Astrocyte (in vitro differentiated cells and primary cell): Measurements from ENCODE around the gene ARL15. TPM values are rescaled to one million over a fixed set of nuclear protein-coding genes. Genes with fewer than 3 reads are reported as not detected.
A peak's percentile ranks its signal among the peaks of the same experiment; 100 is the strongest.

Source experiments
- DNase-seq: peaks from one replicate; pipeline ENCODE4 v3.0.0-alpha.2; 2010; ENCODE audit warnings: low read depth
- FAIRE-seq: peaks from 2 replicates; lab custom pipeline; 2011; peaks lifted over from hg19 to GRCh38; lab: Jason Lieb, UNC
- H2AFZ ChIP-seq: 2 replicates; pipeline ENCODE4 v1.6.0; 2012; ENCODE audit warnings: low read depth, low read length, inconsistent platforms
- H3K27ac ChIP-seq: 2 replicates; pipeline ENCODE4 v1.5.1; 2011; ENCODE audit warnings: low read depth, low read length, inconsistent platforms
- H3K27me3 ChIP-seq: 2 replicates; pipeline ENCODE4 v1.6.0; 2011; ENCODE audit warnings: low read length, inconsistent platforms; ENCODE audit not compliant: insufficient read depth
- H3K36me3 ChIP-seq: 2 replicates; pipeline ENCODE4 v1.5.1; 2011; ENCODE audit warnings: low read length, inconsistent platforms; ENCODE audit not compliant: insufficient read depth
- H3K4me1 ChIP-seq: 2 replicates; pipeline ENCODE4 v1.5.1; 2011; ENCODE audit warnings: low read length, inconsistent platforms; ENCODE audit not compliant: insufficient read depth
- H3K4me2 ChIP-seq: 2 replicates; pipeline ENCODE4 v1.6.0; 2012; ENCODE audit warnings: low read length, inconsistent platforms
- H3K4me3 ChIP-seq: 2 replicates; pipeline ENCODE4 v1.5.1; 2011; ENCODE audit warnings: low read depth, mild to moderate bottlenecking, low read length, inconsistent platforms; ENCODE audit not compliant: insufficient read depth
- H3K79me2 ChIP-seq: 2 replicates; pipeline ENCODE4 v1.6.0; 2012; ENCODE audit warnings: mild to moderate bottlenecking, low read length, inconsistent platforms; ENCODE audit not compliant: insufficient read depth
- H3K9ac ChIP-seq: 2 replicates; pipeline ENCODE4 v1.6.0; 2012; ENCODE audit warnings: mild to moderate bottlenecking, low read length, inconsistent platforms
- H3K9me3 ChIP-seq: 2 replicates; pipeline ENCODE4 v1.5.1; 2012; ENCODE audit warnings: low read depth, mild to moderate bottlenecking, low read length, inconsistent platforms; ENCODE audit not compliant: insufficient read depth
- H4K20me1 ChIP-seq: 2 replicates; pipeline ENCODE4 v1.6.0; 2012; ENCODE audit warnings: low read length, inconsistent platforms; ENCODE audit not compliant: insufficient read depth
- H3K27ac Mint-ChIP-seq: one replicate; pipeline ENCODE4 v1.8.0; 2021; ENCODE audit warnings: mild to moderate bottlenecking, mixed read lengths; ENCODE audit not compliant: unreplicated experiment
- H3K27me3 Mint-ChIP-seq: one replicate; pipeline ENCODE4 v1.8.0; 2021; ENCODE audit warnings: low read depth, mixed read lengths; ENCODE audit not compliant: unreplicated experiment
- H3K36me3 Mint-ChIP-seq: one replicate; pipeline ENCODE4 v1.8.0; 2021; ENCODE audit warnings: low read depth, mixed read lengths; ENCODE audit not compliant: unreplicated experiment
- H3K4me1 Mint-ChIP-seq: one replicate; pipeline ENCODE4 v1.8.0; 2021; ENCODE audit warnings: low read depth, mixed read lengths; ENCODE audit not compliant: unreplicated experiment
- H3K4me3 Mint-ChIP-seq: one replicate; pipeline ENCODE4 v1.8.0; 2021; ENCODE audit warnings: mild to moderate bottlenecking, moderate library complexity, mixed read lengths; ENCODE audit not compliant: unreplicated experiment
- H3K9me3 Mint-ChIP-seq: one replicate; pipeline ENCODE4 v1.8.0; 2021; ENCODE audit warnings: mild to moderate bottlenecking, mixed read lengths; ENCODE audit not compliant: unreplicated experiment
- EZH2 ChIP-seq: IDR thresholded peaks from 2 replicates; pipeline ENCODE4 v1.6.1; 2012; ENCODE audit warnings: mild to moderate bottlenecking, low read length, inconsistent platforms; ENCODE audit not compliant: insufficient read depth
- total RNA-seq: library from RNA; stranded (reverse); gene quantifications from 2 replicates; pipeline ENCODE4 v1.2.1, GENCODE V29; 2021
- TF ChIP-seq, protein P1 (sequence below): IDR thresholded peaks from 2 replicates; pipeline ENCODE4 v1.5.1; 2011; ENCODE audit warnings: low read depth, mild to moderate bottlenecking, inconsistent platforms, low read length, moderate library complexity; ENCODE audit not compliant: insufficient read depth

Gene ARL15
- total RNA-seq, 1 donor from 2014 or later: 29.1 TPM

DNA sequence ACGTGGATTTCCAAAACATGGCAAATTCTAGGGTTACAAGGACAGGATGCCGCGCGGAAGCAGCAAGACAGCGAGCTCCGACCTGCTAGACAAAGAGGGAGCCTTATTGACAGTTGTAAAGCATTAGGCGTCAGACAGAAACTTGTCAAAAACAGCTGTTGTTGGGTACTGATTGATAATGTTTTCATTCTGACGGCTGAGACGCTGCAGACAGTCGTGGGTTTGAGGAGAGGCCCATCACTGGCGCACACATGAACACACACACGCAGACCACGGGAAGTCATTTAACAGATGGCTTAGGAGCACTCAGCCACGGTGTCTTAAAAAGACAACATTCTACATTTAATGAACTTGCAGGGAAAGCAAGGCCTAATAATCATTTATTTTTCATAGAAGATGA lies 426.0 kb downstream of the ARL15 start:
- H3K27ac Mint-ChIP-seq: peak overlapping the region; percentile 16
- Histone ChIP-seq H3K4me3 (no peak overlapping the region), H3K79me2 (no peaks in the 10 kb centered on the region), H3K36me3 (no peaks in the 10 kb centered on the region), H4K20me1 (no peaks in the 10 kb centered on the region), H3K9me3 (no peaks in the 10 kb centered on the region), H3K27ac (no peak overlapping the region), H3K4me2 (peak overlapping the region; percentile 18), H3K9ac (no peak overlapping the region), H3K4me1 (no peaks in the 10 kb centered on the region), H3K27me3 (no peaks in the 10 kb centered on the region), H2AFZ (no peak overlapping the region)
- no peak overlapping the region for H3K4me3 Mint-ChIP-seq
- FAIRE-seq (no peak), DNase-seq (no peak)
- H3K36me3 Mint-ChIP-seq: no peaks in the 10 kb centered on the region
- TF ChIP-seq EZH2: no peak
- TF ChIP-seq, protein P1, sequence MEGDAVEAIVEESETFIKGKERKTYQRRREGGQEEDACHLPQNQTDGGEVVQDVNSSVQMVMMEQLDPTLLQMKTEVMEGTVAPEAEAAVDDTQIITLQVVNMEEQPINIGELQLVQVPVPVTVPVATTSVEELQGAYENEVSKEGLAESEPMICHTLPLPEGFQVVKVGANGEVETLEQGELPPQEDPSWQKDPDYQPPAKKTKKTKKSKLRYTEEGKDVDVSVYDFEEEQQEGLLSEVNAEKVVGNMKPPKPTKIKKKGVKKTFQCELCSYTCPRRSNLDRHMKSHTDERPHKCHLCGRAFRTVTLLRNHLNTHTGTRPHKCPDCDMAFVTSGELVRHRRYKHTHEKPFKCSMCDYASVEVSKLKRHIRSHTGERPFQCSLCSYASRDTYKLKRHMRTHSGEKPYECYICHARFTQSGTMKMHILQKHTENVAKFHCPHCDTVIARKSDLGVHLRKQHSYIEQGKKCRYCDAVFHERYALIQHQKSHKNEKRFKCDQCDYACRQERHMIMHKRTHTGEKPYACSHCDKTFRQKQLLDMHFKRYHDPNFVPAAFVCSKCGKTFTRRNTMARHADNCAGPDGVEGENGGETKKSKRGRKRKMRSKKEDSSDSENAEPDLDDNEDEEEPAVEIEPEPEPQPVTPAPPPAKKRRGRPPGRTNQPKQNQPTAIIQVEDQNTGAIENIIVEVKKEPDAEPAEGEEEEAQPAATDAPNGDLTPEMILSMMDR: no peak
- H3K27me3 Mint-ChIP-seq: no peaks in the 10 kb centered on the region
- H3K9me3 Mint-ChIP-seq: no peaks in the 10 kb centered on the region
- H3K4me1 Mint-ChIP-seq: peaks cover 14% of the 10 kb centered on the region

DNA sequence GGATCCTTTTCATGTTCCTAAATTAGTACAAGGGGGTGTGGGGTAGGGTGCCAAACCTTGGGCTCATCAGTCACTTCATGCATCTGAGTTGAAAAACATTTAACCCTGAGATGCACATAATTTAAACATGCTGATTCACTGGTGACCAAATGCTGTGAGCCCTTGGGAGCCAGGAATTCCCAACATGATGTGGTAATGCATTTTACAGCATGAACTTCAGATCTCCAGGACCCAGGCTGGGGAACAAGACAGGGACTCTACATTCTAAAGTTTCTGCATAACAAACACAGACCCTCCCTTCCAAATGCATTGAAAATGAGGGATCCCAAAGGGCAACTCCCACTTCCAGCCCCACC lies 427.7 kb downstream of the ARL15 start:
- Histone ChIP-seq H3K27ac (no peak overlapping the region), H3K4me1 (no peaks in the 10 kb centered on the region), H3K79me2 (no peaks in the 10 kb centered on the region), H3K4me2 (no peak overlapping the region), H3K9ac (no peak overlapping the region), H3K27me3 (no peaks in the 10 kb centered on the region), H3K36me3 (no peaks in the 10 kb centered on the region), H3K4me3 (no peak overlapping the region), H4K20me1 (no peaks in the 10 kb centered on the region), H3K9me3 (no peaks in the 10 kb centered on the region), H2AFZ (no peak overlapping the region)
- TF ChIP-seq, protein P1: no peak
- DNase-seq (peak; percentile 5), FAIRE-seq (peak; percentile 55)
- peak overlapping the region; percentile 34 for H3K27ac Mint-ChIP-seq
- H3K36me3 Mint-ChIP-seq: no peaks in the 10 kb centered on the region
- H3K4me1 Mint-ChIP-seq: peaks cover 15% of the 10 kb centered on the region
- no peaks in the 10 kb centered on the region for H3K27me3 Mint-ChIP-seq
- no peak overlapping the region for H3K4me3 Mint-ChIP-seq
- H3K9me3 Mint-ChIP-seq: no peaks in the 10 kb centered on the region

DNA sequence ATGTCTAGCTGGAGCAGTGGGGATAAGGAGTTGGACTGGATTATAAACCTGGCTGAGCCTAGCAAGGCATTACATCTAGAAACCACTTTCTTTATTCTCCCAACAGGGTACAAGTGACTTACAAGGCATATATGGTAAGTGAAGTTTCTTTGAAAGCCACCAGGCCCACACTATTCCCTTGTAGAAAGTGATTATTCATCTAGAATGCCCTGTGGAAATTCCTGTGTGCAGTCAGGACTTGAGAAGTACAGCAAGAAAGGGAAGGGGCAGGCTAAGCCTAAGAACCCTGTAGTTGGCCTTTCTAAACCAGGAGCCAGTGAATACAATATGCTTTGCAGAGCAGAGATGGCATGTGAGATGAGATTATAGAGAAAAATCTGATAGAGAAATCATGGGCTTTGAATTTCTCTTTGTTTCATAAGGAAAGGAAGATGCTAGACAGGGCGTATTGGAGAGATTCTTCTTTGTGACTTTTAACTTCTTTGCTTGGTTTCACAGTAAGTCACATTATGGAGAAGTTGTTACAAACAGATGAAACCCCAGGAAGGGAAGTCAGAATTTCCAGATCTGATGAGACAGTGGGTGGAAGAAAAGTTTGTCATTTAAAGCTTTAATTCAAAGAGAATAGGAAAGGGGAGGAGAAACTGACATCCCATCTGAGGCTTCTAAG lies 428.2 kb downstream of the ARL15 start:
- H3K27me3 ChIP-seq: no peaks in the 10 kb centered on the region
- no peak overlapping the region for H3K4me2 ChIP-seq

More for the DNA sequence above, 428.2 kb downstream of the ARL15 start:
- H3K9me3 Mint-ChIP-seq: no peaks in the 10 kb centered on the region
- DNase-seq (no peak), FAIRE-seq (no peak)
- TF ChIP-seq, protein P1: no peak
- no peak for TF ChIP-seq EZH2
- no peaks in the 10 kb centered on the region for H3K27me3 Mint-ChIP-seq
- no peaks in the 10 kb centered on the region for H4K20me1 ChIP-seq
- H3K4me3 Mint-ChIP-seq: no peak overlapping the region
- no peak overlapping the region for H3K9ac ChIP-seq
- peaks cover 20% of the 10 kb centered on the region for H3K4me1 Mint-ChIP-seq
- H3K36me3 ChIP-seq: no peaks in the 10 kb centered on the region
- H3K27ac ChIP-seq: no peak overlapping the region
- no peak overlapping the region for H3K4me3 ChIP-seq
- H3K36me3 Mint-ChIP-seq: no peaks in the 10 kb centered on the region
- no peaks in the 10 kb centered on the region for H3K79me2 ChIP-seq
- H3K4me1 ChIP-seq: no peaks in the 10 kb centered on the region
- no peak overlapping the region for H2AFZ ChIP-seq
- H3K9me3 ChIP-seq: no peaks in the 10 kb centered on the region
- H3K27ac Mint-ChIP-seq: no peak overlapping the region
